ELF-1 (cell line): Measurements from ENCODE around the gene JPT2.

Experiments used
- DNase-seq: peaks from one replicate; pipeline ENCODE4 v3.0.0-alpha.2; 2016; ENCODE audit warnings: low read depth, low spot score

Gene JPT2, protein sequence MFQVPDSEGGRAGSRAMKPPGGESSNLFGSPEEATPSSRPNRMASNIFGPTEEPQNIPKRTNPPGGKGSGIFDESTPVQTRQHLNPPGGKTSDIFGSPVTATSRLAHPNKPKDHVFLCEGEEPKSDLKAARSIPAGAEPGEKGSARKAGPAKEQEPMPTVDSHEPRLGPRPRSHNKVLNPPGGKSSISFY

GRCh38 chr16:1677942-1678499 lies at the start of gene JPT2:
TSS of gene JPT2 (plus strand) at chr16:1678279. CDS start at chr16:1678313, 34 bp downstream.
- DNase-seq = peak; percentile 98

GRCh38 chr16:1630450-1631213 lies 47.4 kb upstream of the JPT2 start:
- DNase-seq = no peak

GRCh38 chr16:1631230-1631629 lies 46.8 kb upstream of the JPT2 start:
- DNase-seq = no peak

DNA sequence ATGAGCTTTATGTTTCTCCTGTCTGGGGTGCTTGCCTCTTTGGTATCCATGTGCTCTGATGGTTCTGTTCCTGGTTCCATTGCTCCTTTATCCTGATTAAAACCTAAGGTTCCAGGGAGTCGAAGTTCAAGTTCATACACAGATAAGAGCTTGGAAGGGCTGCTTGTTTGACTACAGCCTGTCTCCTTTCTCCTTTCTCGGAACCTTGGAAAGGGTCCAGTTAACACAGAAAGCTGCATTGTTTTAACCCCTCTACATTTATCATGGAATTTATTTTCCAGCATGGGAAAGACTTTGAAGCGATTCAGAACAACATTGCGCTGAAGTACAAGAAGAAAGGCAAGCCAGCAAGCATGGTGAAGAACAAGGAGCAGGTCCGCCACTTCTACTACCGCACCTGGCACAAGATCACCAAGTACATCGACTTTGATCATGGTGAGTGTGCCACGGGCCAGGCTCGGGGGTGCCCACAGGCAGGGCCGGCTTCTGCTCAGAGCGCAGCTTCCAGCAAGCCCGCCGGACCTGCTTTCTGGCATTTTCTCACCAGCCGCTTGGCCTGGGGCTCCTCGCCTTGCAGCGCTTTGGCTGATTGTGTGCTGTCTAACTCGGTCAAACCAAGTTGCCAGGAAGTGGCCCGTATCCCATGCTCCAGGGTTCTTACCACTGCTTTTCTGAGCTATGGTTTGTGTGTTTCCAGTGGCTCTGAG lies 46.0 kb upstream of the JPT2 start:
- DNase-seq = no peak

DNA sequence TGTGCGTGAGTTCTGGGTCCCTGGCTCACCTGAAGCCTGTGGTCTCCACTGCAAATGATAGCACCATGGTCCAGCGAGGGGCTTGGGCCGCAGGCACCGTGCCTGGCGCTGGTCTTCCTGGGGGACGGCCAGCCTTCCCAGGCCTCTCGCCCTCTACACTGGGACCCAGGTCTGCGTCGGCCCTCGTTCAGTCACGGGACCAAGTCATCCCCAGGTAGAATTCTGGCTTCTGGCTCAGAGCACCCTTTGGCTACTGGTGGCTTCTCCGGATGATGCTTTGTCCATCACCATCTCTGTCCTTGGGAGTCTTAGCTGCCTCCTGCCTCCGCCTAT lies 45.5 kb upstream of the JPT2 start:
- DNase-seq = no peak

DNA sequence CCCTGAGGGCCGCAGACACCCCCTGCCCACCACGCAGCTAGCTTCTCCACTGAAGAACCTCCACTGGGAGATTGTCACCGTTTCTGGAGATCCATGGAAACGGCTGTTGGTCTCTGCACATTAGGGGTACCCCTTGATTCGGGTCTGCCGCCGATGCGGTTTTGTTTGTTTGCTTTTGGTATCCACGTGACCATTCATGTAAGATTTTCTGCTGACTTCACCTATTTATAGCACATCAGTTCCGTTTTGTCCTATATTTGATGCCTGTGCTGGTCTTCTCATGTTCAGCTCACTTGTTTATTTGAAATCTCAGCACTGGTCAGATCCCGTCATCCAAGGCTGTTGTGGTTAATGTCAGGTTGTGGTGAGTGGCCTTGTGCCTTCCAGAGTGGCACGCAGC lies 44.8 kb upstream of the JPT2 start:
- no peak for DNase-seq

GRCh38 chr16:1634541-1634940 lies 43.5 kb upstream of the JPT2 start:
- DNase-seq = no peak

GRCh38 chr16:1635070-1635469 lies 43.0 kb upstream of the JPT2 start:
- DNase-seq = no peak

GRCh38 chr16:1637526-1637925 lies 40.6 kb upstream of the JPT2 start:
- no peak for DNase-seq

DNA sequence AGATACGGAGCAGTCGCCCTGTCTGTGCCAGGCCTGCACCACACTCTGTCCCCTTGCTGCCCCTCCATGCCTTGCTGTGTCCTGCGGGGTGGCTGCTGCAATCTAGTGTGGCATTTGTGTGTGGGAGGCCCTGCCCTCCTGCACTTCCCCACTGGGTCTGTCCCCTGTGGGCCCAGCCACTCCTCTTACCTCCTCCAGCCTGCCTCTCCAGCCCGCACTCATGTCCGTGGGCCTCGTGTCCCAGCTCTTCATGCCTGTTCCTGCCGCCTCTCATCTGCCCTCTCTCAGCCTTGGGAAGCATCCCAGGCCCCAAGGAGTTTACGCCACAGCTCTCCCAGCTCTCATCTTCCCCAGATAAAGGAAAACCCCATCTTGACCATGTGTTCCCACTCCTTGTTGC lies 39.3 kb upstream of the JPT2 start:
- no peak for DNase-seq

- no peak for DNase-seq
Observed at GRCh38 chr16:1639282-1639681, 38.8 kb upstream of the JPT2 start.

- no peak for DNase-seq
Observed at GRCh38 chr16:1639860-1640259, 38.2 kb upstream of the JPT2 start.

DNA sequence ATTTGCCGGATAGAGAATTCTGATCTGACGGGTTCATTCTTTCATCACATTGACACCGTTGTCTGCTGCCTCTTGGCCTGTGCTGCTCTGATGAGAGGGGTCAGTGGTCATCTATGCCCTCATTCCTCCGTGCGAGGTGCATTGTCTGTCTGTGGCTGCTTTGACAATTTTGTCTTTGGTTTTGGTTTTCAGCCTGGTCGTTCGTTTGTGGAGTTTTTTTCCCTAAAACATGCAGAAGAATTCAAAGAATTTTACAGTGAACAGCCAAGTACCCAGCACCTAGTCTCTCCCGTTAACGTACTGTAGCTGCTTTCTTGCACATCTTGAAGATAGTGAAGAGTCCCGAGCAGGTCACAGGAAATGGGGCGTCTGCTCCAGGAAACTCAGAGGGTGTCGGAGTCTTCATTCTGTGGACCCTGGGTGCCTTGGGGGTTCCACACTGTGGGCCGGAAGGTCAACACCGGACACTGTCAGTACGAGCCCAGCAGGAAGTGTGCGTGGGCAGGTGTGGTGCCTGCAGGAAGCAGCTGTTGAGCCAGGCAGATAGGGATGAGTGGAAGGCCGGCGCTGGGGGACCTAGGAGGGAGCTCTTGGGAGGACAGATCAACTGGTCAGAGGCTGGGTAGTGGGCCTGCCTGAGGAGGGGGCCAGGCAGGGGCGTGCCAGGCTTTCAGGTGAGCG lies 37.7 kb upstream of the JPT2 start:
- no peak for DNase-seq

- DNase-seq = no peak
Observed at GRCh38 chr16:1641261-1641660, 36.8 kb upstream of the JPT2 start.

DNA sequence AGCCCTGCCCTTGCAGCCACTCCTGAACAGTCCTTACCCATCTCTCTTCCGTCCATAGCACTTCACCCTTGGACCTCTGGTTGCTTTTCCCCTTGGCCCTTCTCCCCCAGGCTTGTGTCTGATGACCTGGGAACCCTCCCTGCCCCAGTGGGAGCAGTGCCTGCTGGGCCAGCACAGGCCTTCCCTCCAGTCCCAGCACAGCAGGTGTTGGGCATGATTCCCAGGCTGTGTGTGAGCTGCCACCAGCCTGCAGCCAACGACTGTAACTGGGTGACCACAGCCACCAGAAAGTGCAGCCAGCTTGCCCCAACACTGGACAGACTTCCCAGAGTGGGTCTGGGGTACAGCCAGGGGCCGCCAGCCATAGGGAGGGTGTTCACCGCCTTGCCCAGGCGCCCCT lies 35.9 kb upstream of the JPT2 start:
- no peak for DNase-seq

GRCh38 chr16:1642753-1643152 lies 35.3 kb upstream of the JPT2 start:
- no peak for DNase-seq

- DNase-seq = no peak
Observed at GRCh38 chr16:1643521-1643920, 34.6 kb upstream of the JPT2 start.

- DNase-seq = no peak
Observed at GRCh38 chr16:1645914-1646525, 32.1 kb upstream of the JPT2 start.

- no peak for DNase-seq
Observed at GRCh38 chr16:1647856-1648255, 30.2 kb upstream of the JPT2 start.

DNA sequence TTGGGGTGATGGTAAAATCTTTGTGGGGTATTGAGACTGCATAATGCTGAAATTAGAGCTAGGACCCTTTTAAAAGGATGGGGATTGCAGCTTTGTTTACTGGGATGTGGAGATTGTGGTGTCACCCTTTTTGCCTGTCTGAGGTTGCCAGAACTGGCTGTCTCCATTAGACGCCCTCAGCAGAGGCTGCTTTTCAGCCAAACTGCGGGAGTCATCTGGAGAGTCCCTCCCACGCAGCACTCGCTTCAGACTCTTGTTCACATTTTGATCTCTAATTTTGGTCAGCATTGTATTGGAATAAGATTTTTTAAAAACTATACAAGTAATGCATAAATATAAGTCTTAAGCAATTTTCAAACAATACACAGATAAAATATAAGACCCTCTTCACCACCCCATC lies 27.9 kb upstream of the JPT2 start:
- no peak for DNase-seq

DNA sequence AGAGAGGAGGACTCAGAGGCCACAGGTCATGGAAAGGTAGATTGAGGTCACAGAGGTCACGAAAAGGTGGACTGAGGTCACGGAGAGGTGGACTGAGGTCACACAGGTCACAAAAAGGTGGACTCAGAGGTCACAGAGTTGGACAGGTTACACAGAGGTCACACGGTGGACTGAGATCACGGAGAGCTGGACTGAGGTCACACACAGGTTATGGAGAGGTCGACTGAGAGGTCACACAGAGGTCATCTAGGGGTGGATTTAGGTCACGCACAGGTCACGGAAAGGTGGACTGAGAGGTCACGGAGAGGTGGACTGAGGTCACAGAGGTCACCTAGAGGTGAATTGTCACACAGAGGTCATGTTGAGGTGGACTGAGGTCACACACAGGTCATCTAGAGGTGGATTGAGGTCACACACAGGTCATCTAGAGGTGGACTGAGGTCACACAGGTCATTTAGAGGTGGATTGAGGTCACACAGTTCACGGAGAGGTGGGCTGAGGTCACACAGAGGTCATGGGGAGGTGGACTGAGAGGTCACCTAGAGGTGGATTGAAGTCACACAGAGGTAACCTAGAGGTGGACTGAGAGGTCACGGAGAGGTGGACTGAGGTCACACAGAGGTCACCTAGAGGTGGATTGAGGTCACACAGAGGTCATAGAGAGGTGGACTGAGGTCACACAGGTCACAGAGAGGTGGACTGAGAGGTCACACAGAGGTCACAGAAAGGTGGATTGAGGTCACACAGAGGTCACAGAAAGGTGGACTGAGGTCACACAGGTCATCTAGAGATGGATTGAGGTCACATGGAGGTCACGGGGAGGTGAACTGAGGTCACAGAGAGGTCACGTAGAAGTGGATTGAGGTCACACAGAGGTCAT lies 26.7 kb upstream of the JPT2 start:
- no peak for DNase-seq
